Measurements from ENCODE around the gene RABL2B. TPM values are rescaled to one million over a fixed set of nuclear protein-coding genes. Genes with fewer than 3 reads are reported as not detected.
"Not testable (repeated sequence)": the region's sequence is repeated elsewhere in the genome, so short reads cannot be mapped to it uniquely, and the experiment has no call there.

RABL2B gene
- total RNA-seq, 1 donor from 2014 or later, result 34.9 TPM

- Mint-ChIP-seq H3K4me1 (ENCODE audit: low read depth) (peaks cover 15% of the 10 kb centered on the region), H3K4me3 (ENCODE audit: low read depth) (peak overlapping the region; percentile 42)
- not testable (repeated sequence) for H3K36me3 Mint-ChIP-seq (ENCODE audit: low read depth)
Measured at GRCh38 chr22:50755251-50755650, 28.2 kb downstream of the RABL2B start.

GRCh38 chr22:50749302-50750074 is 33.9 kb downstream of the RABL2B start:
- H3K27ac Mint-ChIP-seq; H3K4me3 Mint-ChIP-seq (ENCODE audit: low read depth); H3K36me3 Mint-ChIP-seq (ENCODE audit: low read depth); intact Hi-C loops (cut with micrococcal nuclease); DNase-seq (ENCODE audit: low spot score); H3K9me3 Mint-ChIP-seq; H3K4me1 Mint-ChIP-seq (ENCODE audit: low read depth): not testable (repeated sequence)
- peaks cover 15% of the 10 kb centered on the region for H3K27me3 Mint-ChIP-seq (ENCODE audit: low read depth)

More at GRCh38 chr22:50755251-50755650, 28.2 kb downstream of the RABL2B start:
- peaks cover 25% of the 10 kb centered on the region for H3K27me3 Mint-ChIP-seq (ENCODE audit: low read depth)
- H3K9me3 Mint-ChIP-seq; intact Hi-C loops (cut with micrococcal nuclease); DNase-seq (ENCODE audit: low spot score); H3K27ac Mint-ChIP-seq: not testable (repeated sequence)

- H3K4me3 Mint-ChIP-seq (ENCODE audit: low read depth); H3K4me1 Mint-ChIP-seq (ENCODE audit: low read depth); DNase-seq (ENCODE audit: low spot score); H3K27ac Mint-ChIP-seq; H3K36me3 Mint-ChIP-seq (ENCODE audit: low read depth); H3K9me3 Mint-ChIP-seq; intact Hi-C loops (cut with micrococcal nuclease); H3K27me3 Mint-ChIP-seq (ENCODE audit: low read depth): not testable (repeated sequence)
Measured at GRCh38 chr22:50748630-50749029, 34.8 kb downstream of the RABL2B start.

- H3K9me3 Mint-ChIP-seq; H3K4me1 Mint-ChIP-seq (ENCODE audit: low read depth); H3K36me3 Mint-ChIP-seq (ENCODE audit: low read depth); H3K27me3 Mint-ChIP-seq (ENCODE audit: low read depth); H3K27ac Mint-ChIP-seq; intact Hi-C loops (cut with micrococcal nuclease); H3K4me3 Mint-ChIP-seq (ENCODE audit: low read depth); DNase-seq (ENCODE audit: low spot score): not testable (repeated sequence)
Measured at GRCh38 chr22:50747521-50747920, 35.9 kb downstream of the RABL2B start.

GRCh38 chr22:50744424-50744823 is 39.0 kb downstream of the RABL2B start:
- H3K4me1 Mint-ChIP-seq (ENCODE audit: low read depth); H3K27me3 Mint-ChIP-seq (ENCODE audit: low read depth); H3K27ac Mint-ChIP-seq; DNase-seq (ENCODE audit: low spot score); H3K4me3 Mint-ChIP-seq (ENCODE audit: low read depth); H3K36me3 Mint-ChIP-seq (ENCODE audit: low read depth); H3K9me3 Mint-ChIP-seq; intact Hi-C loops (cut with micrococcal nuclease): not testable (repeated sequence)

GRCh38 chr22:50740714-50741113 is 42.7 kb downstream of the RABL2B start:
- H3K4me1 Mint-ChIP-seq (ENCODE audit: low read depth); intact Hi-C loops (cut with micrococcal nuclease); H3K4me3 Mint-ChIP-seq (ENCODE audit: low read depth); DNase-seq (ENCODE audit: low spot score); H3K9me3 Mint-ChIP-seq; H3K27ac Mint-ChIP-seq; H3K27me3 Mint-ChIP-seq (ENCODE audit: low read depth); H3K36me3 Mint-ChIP-seq (ENCODE audit: low read depth): not testable (repeated sequence)

GRCh38 chr22:50739894-50740293 is 43.5 kb downstream of the RABL2B start:
- H3K27me3 Mint-ChIP-seq (ENCODE audit: low read depth), result no peaks in the 10 kb centered on the region
- no peaks in the 10 kb centered on the region for H3K36me3 Mint-ChIP-seq (ENCODE audit: low read depth)
- no peak overlapping the region for H3K27ac Mint-ChIP-seq
- no peaks in the 10 kb centered on the region for H3K4me1 Mint-ChIP-seq (ENCODE audit: low read depth)
- intact Hi-C loops (cut with micrococcal nuclease), result no loop called here
- no peak overlapping the region for H3K4me3 Mint-ChIP-seq (ENCODE audit: low read depth)
- H3K9me3 Mint-ChIP-seq, result no peaks in the 10 kb centered on the region
- peak; percentile 4 for DNase-seq (ENCODE audit: low spot score)

GRCh38 chr22:50739279-50739691 is 44.2 kb downstream of the RABL2B start:
- Mint-ChIP-seq H3K9me3 (no peaks in the 10 kb centered on the region), H3K4me3 (ENCODE audit: low read depth) (no peak overlapping the region), H3K27me3 (ENCODE audit: low read depth) (no peaks in the 10 kb centered on the region), H3K4me1 (ENCODE audit: low read depth) (no peaks in the 10 kb centered on the region), H3K36me3 (ENCODE audit: low read depth) (no peaks in the 10 kb centered on the region), H3K27ac (no peak overlapping the region)
- intact Hi-C loops (cut with micrococcal nuclease), result no loop called here
- DNase-seq (ENCODE audit: low spot score), result no peak

GRCh38 chr22:50738649-50739227 is 44.7 kb downstream of the RABL2B start:
- Mint-ChIP-seq H3K4me1 (ENCODE audit: low read depth) (no peaks in the 10 kb centered on the region), H3K36me3 (ENCODE audit: low read depth) (no peaks in the 10 kb centered on the region), H3K27me3 (ENCODE audit: low read depth) (no peaks in the 10 kb centered on the region), H3K9me3 (no peaks in the 10 kb centered on the region), H3K4me3 (ENCODE audit: low read depth) (no peak overlapping the region), H3K27ac (no peak overlapping the region)
- intact Hi-C loops (cut with micrococcal nuclease), result no loop called here
- DNase-seq (ENCODE audit: low spot score), result no peak

- no peak within 1 kb of the TSS for H3K27ac Mint-ChIP-seq
- no peaks in the 10 kb centered on the region for H3K9me3 Mint-ChIP-seq
- DNase-seq (ENCODE audit: low spot score), result no peak
- no peaks in the 10 kb centered on the region for H3K4me1 Mint-ChIP-seq (ENCODE audit: low read depth)
- no peak within 1 kb of the TSS for H3K4me3 Mint-ChIP-seq (ENCODE audit: low read depth)
- no peaks in the 10 kb centered on the region for H3K27me3 Mint-ChIP-seq (ENCODE audit: low read depth)
- intact Hi-C loops (cut with micrococcal nuclease), result no loop called here
- no peaks in the 10 kb centered on the region for H3K36me3 Mint-ChIP-seq (ENCODE audit: low read depth)
Measured at GRCh38 chr22:50737728-50738648, 45.4 kb downstream of the RABL2B start, which contains the start of gene ACR. TSS of gene ACR (plus strand) at chr22:50738204. CDS start at chr22:50738236, 32 bp downstream.

- Mint-ChIP-seq H3K27ac (no peak overlapping the region), H3K36me3 (ENCODE audit: low read depth) (no peaks in the 10 kb centered on the region), H3K4me3 (ENCODE audit: low read depth) (no peak overlapping the region), H3K4me1 (ENCODE audit: low read depth) (no peaks in the 10 kb centered on the region), H3K9me3 (no peaks in the 10 kb centered on the region), H3K27me3 (ENCODE audit: low read depth) (no peaks in the 10 kb centered on the region)
- DNase-seq (ENCODE audit: low spot score), result no peak
- intact Hi-C loops (cut with micrococcal nuclease), result no loop called here
Measured at GRCh38 chr22:50735739-50736030, 47.8 kb downstream of the RABL2B start.

- Mint-ChIP-seq H3K4me1 (ENCODE audit: low read depth) (no peaks in the 10 kb centered on the region), H3K27me3 (ENCODE audit: low read depth) (no peaks in the 10 kb centered on the region), H3K27ac (no peak overlapping the region), H3K9me3 (no peaks in the 10 kb centered on the region), H3K36me3 (ENCODE audit: low read depth) (no peaks in the 10 kb centered on the region), H3K4me3 (ENCODE audit: low read depth) (no peak overlapping the region)
- no peak for DNase-seq (ENCODE audit: low spot score)
- intact Hi-C loops (cut with micrococcal nuclease), result no loop called here
Measured at GRCh38 chr22:50734986-50735738, 48.3 kb downstream of the RABL2B start.
